ENCODE results near the gene PPP3CB.

The PPP3CB gene

DNA sequence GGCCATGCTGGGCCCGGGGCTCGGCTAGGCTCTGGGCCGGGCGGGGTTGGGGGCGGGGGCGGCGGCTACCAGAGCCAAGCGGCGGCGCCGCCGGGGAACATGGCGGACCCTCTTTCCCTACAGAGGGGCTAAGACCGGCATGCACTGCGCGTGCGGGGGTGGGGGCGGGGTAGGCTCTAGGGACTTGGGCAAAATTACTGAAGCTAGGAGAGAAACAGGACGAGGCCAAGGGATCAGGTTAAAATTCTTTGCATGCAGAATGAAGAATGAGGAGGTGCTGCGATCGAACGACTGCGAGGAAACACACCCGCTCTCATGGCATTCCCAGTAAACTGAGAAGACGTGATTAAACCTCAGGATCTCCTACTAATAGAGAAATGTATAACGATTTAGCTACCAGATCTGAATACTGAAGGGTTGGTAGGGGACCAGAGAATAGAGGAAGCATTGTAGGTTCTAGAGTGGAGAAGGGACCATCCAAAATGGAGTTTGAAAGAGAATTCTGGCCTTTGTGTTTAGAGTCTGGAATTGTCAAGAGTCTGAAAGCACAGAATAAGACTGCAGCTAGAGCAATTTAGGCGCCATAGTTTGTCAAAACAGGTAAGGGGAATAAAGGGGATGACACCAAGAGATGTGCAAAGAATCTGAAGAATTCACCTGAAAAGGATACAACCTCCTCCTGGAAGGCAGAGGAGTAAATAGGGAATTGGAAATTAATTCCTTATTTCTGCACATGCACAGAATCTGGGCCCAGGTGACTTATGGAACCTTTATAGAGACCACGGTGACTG is at the start of gene PPP3CB:
TSS of gene PPP3CB (minus strand) at position 141 of the 791 bp plus-strand sequence. CDS start at position 6, 135 bp downstream.
- no peak for DNase-seq

DNA sequence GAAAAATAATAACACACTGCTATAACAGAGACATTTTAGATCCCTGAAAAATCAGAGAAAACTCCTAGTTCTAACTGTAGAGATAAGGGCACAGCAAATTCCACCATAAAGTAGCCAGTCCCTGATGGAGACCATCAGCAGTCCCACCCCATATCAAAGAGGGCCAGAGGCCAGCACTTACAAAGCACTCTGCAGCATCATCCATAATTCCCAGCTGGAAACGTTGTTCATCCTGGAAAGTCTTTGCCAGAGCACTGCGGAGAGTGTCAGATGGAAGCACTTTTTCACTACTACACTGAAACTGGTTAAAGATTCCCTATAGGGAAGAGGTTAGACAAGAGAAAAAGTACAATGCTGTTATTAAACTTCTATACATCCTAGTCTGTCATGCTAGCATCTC is 49.5 kb upstream of the PPP3CB start:
- DNase-seq = no peak

DNA sequence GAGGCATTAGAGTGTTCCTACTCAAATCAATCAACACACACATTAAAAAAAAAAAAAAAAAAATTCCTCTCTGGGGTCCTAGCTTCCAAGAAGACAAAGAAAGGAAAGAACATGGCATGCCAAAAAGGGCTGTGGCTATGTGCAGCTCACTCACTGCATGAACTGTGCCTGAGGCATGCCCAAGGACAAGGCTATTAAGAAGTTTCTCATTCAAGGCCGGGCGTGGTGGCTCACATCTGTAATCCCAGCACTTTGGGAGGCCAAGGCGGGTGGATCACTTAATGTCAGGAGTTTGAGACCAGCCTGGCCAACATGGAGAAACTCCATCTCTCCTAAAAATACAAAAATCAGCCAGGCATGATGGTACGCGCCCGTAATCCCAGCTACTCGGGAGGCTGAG is 41.9 kb upstream of the PPP3CB start:
- DNase-seq = no peak

DNA sequence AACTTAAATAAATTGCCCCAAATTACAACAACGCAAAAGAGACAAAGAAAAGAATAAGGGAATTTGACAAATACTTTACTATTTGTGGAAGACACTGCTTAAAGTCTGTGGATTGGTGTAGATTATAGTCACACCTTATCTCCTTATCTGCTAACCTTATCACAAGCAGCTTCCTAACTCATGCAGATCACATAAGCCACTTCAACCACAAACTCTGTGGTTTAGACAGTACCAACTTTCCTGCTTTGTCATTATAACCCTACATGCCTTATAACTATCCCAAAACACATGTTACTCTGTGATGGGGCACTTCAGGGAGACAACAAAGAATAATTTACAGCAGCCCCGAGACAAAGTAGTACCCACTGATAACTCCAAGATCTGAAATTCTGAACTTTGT is 41.5 kb upstream of the PPP3CB start:
- no peak for DNase-seq

DNA sequence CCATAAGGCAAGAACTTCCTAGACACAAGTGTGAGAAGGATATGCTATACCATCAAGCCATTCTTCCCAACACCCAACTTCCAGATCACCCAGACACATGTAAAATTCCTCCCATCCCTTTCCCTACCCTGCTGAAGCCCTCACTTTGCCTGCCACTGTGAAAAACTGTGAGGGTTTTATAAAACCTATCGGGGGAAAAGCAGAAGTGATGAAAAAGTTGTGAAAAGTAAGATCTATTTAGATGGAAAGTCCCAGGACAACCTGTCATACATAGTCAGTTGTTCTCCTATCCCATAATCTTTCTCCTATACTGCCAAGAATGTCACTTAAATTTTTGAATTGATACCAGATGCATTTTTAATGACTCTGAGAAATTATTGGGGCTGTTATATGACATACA is 39.0 kb upstream of the PPP3CB start:
- no peak for DNase-seq

DNA sequence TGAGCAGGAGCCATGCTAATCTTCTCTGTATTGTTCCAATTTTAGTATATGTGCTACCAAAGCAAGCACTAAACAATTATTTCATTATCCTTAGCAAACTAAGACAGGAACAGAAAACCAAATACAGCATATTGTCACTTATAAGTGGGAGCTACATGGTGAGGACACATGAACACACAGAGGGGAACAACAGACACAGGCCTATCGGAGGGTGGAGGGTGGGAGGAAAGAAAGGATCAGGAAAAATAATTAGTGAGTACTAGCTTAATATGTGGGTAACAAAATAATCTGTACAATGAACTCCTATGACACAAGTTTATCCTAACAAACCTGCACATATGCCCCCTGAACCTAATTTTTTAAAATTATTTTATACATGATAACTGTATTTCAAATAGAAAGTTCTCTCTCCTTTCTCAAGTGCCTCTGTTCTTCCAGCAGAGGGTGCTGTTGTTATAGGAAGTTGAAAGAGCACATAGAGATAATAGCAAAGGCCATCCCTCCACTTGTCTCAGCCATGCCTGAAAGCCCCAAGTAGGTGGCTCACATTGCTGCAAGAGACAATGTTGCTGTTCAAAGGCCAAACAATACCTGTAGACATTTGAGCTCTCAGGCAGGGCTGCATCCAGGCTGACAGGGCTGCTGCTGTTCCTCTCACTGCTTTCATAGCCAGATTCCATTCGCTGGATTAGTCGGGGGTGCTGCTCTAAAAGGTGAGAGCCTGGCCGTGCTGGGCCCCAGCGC is 33.4 kb upstream of the PPP3CB start:
- no peak for DNase-seq

DNA sequence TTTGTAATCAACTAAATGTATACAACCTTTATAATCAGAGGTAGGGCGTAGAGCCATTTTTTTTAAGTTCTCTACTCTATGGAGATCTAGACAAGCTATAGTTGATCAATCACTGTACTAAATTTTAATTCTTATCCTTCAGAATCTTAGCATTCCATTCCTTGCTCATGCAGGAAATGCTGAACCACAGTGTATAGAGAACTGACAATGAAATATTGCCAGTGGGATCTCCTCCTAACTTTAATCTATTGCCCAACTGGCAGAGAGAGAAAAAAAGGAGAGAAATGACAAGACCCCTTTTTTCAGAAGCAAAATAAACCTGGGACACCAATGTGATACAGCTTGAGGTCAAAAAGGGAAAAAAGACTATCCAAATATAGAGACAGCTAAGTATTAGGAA is 26.4 kb upstream of the PPP3CB start:
- DNase-seq = no peak

DNA sequence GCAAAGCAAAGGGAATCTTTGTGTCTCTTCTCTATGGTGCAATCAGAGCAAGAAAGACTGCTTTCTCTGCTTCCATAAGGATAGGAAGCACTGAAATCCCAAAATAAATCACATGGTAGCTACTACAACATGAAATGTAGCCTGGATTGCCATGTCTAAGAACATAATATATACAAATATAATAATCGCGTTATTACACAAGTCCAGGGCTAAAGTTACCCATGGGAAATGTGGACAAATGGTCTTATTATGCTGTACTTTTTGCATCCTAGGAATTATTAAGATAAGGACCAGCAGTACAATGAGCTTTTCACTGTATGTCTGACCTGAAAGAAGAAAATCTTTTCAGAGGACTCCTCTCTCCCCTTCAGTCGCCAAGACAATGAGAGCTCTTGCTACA is 23.5 kb upstream of the PPP3CB start:
- no peak for DNase-seq

DNA sequence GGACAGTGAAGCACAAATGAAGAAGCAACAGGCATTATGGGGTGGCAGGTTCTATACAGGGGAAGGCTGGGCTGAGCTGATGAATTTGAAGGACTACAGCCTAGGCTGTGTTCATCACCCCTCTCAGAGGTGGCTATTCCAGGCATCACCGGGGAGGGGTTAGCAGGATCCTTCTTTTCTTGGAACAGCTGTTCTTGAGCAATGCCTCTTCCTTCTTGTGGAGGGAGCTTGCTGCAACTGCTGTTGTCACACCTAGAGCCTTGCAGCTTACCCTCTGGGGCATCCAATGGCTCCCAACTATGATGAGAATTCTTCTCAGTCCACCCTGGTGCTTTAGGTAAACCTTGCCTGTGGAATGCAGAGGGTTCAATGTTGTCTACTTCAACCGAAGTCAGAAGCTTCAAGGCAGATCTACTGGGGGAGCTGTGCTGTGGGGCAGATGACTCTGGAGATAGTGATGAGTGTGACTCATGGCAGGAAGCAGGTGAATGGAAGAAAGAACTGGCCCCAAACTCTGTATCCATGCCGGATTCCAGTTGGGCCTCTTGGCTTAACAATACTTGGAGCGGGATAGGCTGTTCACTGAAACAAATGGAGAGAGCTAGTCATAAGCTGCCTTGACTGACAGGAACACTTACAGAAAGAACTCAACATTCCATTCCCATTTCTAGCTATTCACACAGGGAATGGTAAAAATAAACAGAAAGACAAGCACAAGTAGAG is 21.5 kb upstream of the PPP3CB start:
- no peak for DNase-seq

DNA sequence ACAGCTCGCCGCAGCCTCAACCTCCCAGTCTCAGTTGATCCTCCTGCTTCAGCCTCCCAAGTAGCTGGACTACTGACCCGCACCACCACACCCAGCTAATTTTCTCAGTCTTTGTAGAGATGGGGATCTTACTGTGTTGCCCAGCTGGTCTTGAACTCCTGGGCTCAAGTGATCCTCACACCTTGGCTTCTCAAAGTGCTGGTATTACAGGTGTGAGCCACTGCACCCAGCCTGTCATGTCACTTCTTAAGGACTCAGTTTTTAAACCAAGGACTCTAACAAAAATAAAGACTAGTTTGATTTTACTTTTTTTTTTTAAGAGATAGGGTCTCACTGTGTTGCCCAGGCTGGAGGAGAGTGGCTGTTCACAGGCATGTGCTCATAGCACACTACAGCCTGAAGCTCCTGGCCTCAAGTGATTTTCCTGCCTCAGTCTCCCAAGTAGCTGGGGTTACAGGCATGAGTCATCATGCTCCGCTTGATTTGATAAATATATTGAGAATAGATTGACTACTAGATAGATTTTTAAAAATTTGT is 16.5 kb upstream of the PPP3CB start:
- DNase-seq = no peak

DNA sequence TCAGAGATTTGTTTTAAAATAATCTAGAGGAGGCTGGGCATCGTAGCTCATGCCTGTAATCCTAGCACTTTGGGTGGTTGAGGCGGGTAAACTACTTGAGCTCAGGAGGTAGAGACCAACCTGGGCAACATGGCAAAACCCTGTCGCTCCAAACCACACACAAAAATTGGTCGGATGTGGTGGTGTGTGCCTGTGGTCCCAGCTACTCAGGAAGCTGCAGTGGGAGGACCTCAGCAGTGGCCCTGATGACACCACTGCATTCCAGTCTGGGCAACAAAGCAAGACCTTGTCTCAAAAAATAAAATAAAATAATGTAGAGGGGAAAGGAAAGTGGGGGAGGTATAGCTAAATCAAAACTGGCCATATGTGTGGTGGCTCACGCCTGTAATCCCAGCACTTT is 13.9 kb upstream of the PPP3CB start:
- DNase-seq = no peak

DNA sequence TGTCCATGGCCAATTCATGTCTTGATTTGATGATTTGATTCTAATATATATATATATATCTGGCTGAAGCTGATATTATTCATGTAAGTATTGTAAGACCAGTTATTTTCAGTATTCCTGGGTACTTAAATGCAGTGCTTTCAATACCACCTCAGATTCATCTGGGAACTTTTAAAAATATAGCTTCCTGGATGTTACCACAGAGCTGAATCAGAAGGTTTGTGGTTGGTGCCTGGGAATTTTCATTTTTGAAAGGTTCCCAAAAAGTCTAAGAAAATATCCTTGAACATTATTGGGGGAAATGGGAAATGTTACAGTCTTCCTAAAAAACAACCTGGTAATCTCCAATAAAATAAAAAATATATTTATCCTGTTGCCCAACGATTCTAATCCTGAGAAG is 10.7 kb upstream of the PPP3CB start:
- DNase-seq = no peak

DNA sequence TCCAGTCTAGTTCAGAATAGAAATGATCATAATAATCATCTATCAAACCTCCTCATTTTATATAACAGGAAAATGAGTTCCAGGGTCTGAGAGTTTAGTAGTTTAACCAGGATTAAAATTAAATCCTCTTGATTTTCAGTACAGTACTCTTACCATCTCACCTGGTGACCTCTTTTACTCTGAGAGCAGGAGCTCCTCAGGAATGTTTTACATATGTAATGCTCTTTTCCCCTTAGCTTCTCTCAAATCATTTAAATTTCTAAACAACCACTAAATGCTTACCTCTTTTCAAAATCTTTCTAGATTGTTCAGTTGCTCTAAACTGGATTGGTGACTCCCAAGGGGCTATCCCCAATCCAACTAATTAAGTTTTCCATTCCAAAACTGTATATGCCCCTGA is 10.2 kb upstream of the PPP3CB start:
- DNase-seq = no peak

DNA sequence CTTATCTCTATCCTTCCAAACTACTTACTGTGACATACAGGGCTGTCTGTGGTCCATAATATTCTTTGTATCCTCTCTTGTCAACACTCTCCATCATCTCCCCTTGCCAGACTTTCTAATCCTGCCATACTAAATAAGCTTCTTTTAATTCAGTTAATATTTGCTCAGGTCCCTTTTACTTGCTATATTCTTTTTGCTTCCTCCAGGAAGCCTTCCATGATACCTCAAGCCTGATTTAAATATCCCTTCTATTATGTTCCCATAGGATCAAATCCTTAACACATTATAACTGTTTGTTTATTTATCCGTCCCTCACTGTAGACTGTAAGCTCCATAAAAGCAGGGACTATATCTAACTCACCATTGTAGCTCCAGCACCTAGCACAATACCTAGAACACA is 7.2 kb upstream of the PPP3CB start:
- DNase-seq = no peak

DNA sequence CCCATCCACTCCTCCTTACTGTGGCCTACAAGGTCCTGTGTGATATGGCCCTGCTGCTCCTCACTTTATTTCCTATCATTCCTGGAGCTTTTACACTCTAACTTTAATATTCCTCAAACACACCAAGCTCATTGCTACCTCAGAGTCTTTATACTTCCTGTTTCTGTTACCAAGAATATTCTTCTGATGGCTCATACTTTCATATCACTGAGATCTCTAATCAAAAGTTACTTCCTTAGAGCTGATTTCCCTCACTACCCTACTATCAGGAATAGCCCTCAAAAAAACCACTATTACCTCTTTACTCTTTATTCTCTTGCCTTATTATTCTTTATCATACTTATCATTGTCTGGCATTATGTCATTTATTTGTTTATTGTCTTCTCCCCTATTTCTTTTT is 5.8 kb upstream of the PPP3CB start:
- no peak for DNase-seq

DNA sequence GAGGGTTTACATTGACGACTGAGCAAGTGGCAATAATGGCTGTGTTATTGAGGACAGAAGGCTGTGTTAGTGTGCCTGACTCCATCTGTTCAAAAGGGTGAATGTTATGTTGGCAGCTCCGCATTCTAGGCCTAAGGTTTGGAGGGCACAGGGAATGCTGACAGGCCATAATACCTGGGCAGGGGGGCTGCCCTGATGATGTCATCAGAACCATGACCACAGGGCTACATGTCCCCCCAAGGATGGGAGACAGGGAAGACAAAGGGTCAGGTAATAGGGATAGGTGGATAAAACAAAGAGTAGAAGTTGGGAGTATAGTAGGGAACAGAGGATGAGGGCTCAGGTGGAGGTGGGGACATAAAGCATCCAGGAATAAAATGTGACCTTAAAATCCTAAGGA is 1.8 kb upstream of the PPP3CB start:
- no peak for DNase-seq

DNA sequence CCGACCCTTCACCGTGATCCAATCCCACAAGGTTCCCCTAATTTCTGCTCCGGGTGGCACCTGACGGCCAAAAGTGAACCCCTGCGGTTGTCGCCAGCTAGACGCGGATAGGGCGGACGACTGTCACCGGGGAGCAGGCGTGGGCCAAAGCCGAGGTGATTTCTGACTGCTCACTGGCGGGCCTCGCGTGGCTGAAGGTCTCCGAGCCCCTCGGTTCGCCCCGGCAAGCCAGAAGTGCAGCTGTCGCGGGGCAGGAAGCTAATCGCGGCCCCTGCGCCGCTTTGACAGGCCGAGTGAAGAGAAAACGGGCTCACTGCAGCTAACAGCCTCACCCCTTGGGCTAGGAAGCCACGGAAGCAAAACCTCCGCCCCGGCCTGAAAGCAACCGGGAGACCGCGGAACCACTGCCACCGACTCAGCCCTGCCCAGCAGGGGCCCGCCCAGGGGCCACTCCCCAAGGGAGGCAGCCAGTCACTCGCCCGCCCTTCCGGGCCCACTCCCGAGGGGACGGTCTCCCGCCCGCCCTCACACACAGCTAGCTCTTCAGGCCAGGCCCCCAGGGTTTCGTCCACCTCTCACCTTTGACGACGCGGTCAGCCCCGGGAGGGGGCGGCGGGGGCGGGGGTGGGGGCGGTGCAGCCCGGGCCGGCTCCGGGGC is 469 bp downstream of the PPP3CB start:
- peak; percentile 89 for DNase-seq

DNA sequence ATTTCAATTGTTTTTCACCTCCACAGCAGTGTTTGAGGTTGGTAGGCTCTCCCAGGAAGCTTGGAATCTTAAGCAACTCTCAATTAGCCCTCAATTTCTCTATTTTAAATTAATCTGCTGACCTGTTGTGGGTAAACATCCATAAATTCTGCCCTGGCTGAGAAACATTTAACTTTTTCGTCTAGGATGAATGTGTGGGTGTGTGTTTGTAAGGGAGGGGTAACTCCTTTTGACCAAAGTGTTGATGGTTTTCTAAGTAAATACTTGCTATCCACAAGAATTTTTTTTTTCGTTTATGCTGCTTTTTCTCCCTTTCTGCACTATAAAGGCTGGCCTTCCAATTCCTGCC is 973 bp downstream of the PPP3CB start:
- DNase-seq = no peak

DNA sequence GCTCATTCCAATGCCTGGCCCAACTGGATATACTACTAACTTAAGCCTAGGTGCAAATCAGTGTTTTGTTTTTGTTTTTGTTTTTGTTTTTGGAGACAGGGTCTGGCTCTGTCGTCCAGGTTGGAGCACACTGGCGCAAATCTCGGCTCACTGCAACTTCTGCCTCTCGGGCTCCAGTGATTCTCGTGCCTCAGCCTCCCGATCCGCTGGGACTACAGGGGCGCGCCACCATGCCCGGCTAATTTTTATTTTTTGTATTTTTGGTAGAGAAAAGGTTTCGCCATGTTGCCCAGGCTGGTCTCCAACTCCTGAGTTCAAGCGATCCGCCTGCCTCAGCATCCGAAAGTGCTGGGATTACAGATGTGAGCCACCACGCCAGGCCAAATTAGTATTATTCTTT is 1.6 kb downstream of the PPP3CB start:
- DNase-seq = no peak

DNA sequence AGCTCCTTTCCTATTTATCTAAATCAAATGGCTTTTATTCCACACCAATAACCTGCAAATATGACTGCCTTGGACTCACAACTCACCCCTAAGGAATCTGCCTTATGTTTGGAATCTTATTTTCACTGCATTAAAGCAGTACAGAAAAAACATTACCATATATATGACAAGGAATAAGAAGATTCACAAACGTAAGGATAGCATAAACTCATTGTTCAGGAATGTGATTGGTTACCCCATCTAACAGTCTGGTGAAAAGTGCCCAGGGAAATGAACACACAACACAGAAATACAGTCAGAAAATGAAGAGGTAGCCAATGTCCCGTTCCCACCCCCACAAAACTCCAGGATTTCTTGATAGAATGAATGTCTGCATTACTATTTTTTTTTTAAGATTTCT is 2.0 kb downstream of the PPP3CB start:
- no peak for DNase-seq

DNA sequence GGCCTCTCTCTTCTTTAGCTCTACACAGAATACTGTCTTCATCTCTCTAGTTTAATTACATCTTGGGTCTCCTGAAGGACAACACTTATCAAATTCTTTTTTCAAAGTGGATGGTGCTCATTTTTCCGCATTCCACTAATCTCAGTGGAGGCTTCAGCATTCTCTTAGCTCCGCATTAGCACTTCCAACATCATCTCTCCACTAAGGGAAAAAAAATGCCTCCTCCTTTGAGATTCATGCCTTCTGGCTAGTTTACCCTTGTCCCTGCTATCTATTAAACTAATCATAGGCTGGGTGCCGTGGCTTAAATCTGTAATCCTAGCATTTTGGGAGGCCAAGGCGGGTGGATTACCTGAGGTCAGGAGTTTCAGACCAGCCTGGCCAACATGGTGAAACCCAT is 9.2 kb downstream of the PPP3CB start:
- DNase-seq = no peak

DNA sequence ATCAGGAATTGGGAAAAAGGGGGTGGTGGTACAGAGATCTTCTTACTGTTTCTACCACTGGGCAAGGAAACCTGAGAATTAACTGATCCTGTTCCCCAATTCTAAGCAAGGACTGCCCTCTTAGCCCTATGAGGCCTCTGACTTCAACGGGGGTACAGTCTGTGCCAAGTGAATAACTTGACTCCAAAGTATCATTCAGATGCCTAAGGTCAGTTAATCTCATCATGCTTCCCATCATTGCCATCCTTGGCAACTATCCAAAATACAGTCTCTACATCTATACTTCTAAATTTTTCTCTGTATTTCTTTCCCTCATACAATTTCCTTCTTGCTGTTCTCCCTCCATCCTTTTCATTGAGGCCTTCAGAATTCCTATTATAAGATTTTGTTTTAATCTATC is 10.5 kb downstream of the PPP3CB start:
- no peak for DNase-seq

DNA sequence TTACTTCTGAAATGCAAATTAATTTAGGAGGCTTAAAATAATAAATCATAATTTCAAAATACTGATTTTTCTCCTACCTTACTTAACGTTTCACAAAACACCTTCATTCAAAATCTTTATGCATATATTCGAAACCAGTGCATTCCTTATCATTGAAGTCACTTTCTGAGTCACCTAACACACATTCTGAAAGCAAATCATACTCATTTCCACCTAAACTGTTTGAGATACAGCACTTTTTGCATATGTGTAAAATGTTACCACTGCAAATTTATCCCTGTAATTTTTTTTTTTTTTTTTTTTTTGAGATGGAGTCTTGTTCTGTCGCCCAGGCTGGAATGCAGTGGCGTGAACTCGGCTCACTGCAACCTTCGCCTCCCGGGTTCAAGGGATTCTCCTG is 15.7 kb downstream of the PPP3CB start:
- DNase-seq = no peak

All from activated CD4-positive, CD25-positive, alpha-beta regulatory T cell treated with anti-CD3 and anti-CD28 coated beads, Interleukin-2, amount 50 U/mL, for 72 hours (primary cell).